Dermis microvascular lymphatic vessel endothelial cell (primary cell): ENCODE data around the gene BMP6. TPM values are rescaled to one million over a fixed set of nuclear protein-coding genes. Genes with fewer than 3 reads are reported as not detected.

Experiments used
- DNase-seq, 2 donors: peaks; one replicate each; pipeline versions ENCODE4 v3.0.0 to v3.0.0-alpha.2; 2010; ENCODE audit warnings: low read depth in 2 of 2
- total RNA-seq: library from RNA; depleted of rRNA; stranded (reverse); fragments of >200 nt; gene quantifications from 2 replicates; pipeline ENCODE4 v1.2.1, GENCODE V29; 2014

BMP6 gene
- total RNA-seq, 1 donor from 2014 or later = 72.8 TPM

GRCh38 chr6:7921632-7922092 is 195.8 kb downstream of the BMP6 start:
- DNase-seq = no peak

GRCh38 chr6:7922596-7922995 is 196.7 kb downstream of the BMP6 start:
- DNase-seq = no peak

GRCh38 chr6:7924867-7925266 is 199.0 kb downstream of the BMP6 start:
- no peak for DNase-seq

Other genes starting within 250 kb of the BMP6 start
- gene DSP, start 184.4 kb upstream of the BMP6 start, total RNA-seq = 42.4 and 88.0 TPM in 2 replicates
- 10.6 and 11.4 TPM in 2 replicates for gene SNRNP48, start 135.9 kb upstream of the BMP6 start, total RNA-seq
- gene TXNDC5, start 184.7 kb downstream of the BMP6 start, total RNA-seq = 1,097 and 2,266 TPM in 2 replicates